Measurements from ENCODE around the gene KIF3C.

The KIF3C gene

GRCh38 chr2:25895610-25896009 is 86.7 kb downstream of the KIF3C start:
- Histone ChIP-seq H3K36me3 (no peaks in the 10 kb centered on the region), H3K27me3 (no peaks in the 10 kb centered on the region), H3K4me3 (ENCODE audit: low read depth, low read length) (no peak overlapping the region), H3K4me1 (peaks cover 3% of the 10 kb centered on the region; the same call in 1 of the 2 replicates), H3K9me3 (no peaks in the 10 kb centered on the region)
- DNase-seq = no peak
- TF ChIP-seq CTCF (IDR thresholded peaks at IDR 0.05; ENCODE audit: low read depth, low read length) = no peak

- no peak for DNase-seq
- Histone ChIP-seq H3K36me3 (no peaks in the 10 kb centered on the region), H3K9me3 (no peaks in the 10 kb centered on the region), H3K4me3 (ENCODE audit: low read depth, low read length) (no peak overlapping the region), H3K4me1 (peaks cover 3% of the 10 kb centered on the region; the same call in 1 of the 2 replicates), H3K27me3 (no peaks in the 10 kb centered on the region)
- TF ChIP-seq CTCF (IDR thresholded peaks at IDR 0.05; ENCODE audit: low read depth, low read length) = no peak
Observed at GRCh38 chr2:25895018-25895417, 87.3 kb downstream of the KIF3C start.

GRCh38 chr2:25894135-25894830 is 88.0 kb downstream of the KIF3C start:
- no peaks in the 10 kb centered on the region for H3K9me3 ChIP-seq
- H3K4me1 ChIP-seq = peaks cover 3% of the 10 kb centered on the region; the same call in 1 of the 2 replicates
- no peaks in the 10 kb centered on the region for H3K36me3 ChIP-seq
- peak; percentile 58 for DNase-seq
- TF ChIP-seq CTCF (IDR thresholded peaks at IDR 0.05; ENCODE audit: low read depth, low read length) = no peak
- no peaks in the 10 kb centered on the region for H3K27me3 ChIP-seq
- no peak overlapping the region for H3K4me3 ChIP-seq (ENCODE audit: low read depth, low read length)

GRCh38 chr2:25891672-25892071 is 90.6 kb downstream of the KIF3C start:
- H3K4me3 ChIP-seq (ENCODE audit: low read depth, low read length) = no peak overlapping the region
- no peaks in the 10 kb centered on the region for H3K36me3 ChIP-seq
- no peaks in the 10 kb centered on the region for H3K27me3 ChIP-seq
- TF ChIP-seq CTCF (IDR thresholded peaks at IDR 0.05; ENCODE audit: low read depth, low read length) = no peak
- H3K4me1 ChIP-seq = peaks cover 3% of the 10 kb centered on the region; the same call in 1 of the 2 replicates
- DNase-seq = no peak
- H3K9me3 ChIP-seq = no peaks in the 10 kb centered on the region

- TF ChIP-seq CTCF (IDR thresholded peaks at IDR 0.05; ENCODE audit: low read depth, low read length) = no peak
- Histone ChIP-seq H3K36me3 (no peaks in the 10 kb centered on the region), H3K4me1 (no peaks in the 10 kb centered on the region), H3K9me3 (no peaks in the 10 kb centered on the region), H3K4me3 (ENCODE audit: low read depth, low read length) (no peak overlapping the region), H3K27me3 (no peaks in the 10 kb centered on the region)
- DNase-seq = no peak
Observed at GRCh38 chr2:25887624-25888242, 94.6 kb downstream of the KIF3C start.

- no peak for TF ChIP-seq CTCF (IDR thresholded peaks at IDR 0.05; ENCODE audit: low read depth, low read length)
- H3K27me3 ChIP-seq = no peaks in the 10 kb centered on the region
- no peak for DNase-seq
- H3K4me1 ChIP-seq = no peaks in the 10 kb centered on the region
- H3K9me3 ChIP-seq = no peaks in the 10 kb centered on the region
- no peak overlapping the region for H3K4me3 ChIP-seq (ENCODE audit: low read depth, low read length)
- no peaks in the 10 kb centered on the region for H3K36me3 ChIP-seq
Observed at GRCh38 chr2:25885933-25886332, 96.4 kb downstream of the KIF3C start.

All from BE2C (cell line).